HG03108 (cell line): ENCODE data around the gene C1QTNF2.

ENCODE experiments used
- ATAC-seq: cut with Tn5 transposase; IDR thresholded peaks from one replicate; pipeline ENCODE4 v1.9.1; 2021; ENCODE audit warnings: moderate library complexity; ENCODE audit not compliant: unreplicated experiment

Gene C1QTNF2

GRCh38 chr5:160310140-160310539 is 60.3 kb downstream of the C1QTNF2 start:
- no peak for ATAC-seq

GRCh38 chr5:160306696-160307095 is 63.7 kb downstream of the C1QTNF2 start:
- no peak for ATAC-seq

GRCh38 chr5:160305319-160305718 is 65.1 kb downstream of the C1QTNF2 start:
- ATAC-seq: no peak

DNA sequence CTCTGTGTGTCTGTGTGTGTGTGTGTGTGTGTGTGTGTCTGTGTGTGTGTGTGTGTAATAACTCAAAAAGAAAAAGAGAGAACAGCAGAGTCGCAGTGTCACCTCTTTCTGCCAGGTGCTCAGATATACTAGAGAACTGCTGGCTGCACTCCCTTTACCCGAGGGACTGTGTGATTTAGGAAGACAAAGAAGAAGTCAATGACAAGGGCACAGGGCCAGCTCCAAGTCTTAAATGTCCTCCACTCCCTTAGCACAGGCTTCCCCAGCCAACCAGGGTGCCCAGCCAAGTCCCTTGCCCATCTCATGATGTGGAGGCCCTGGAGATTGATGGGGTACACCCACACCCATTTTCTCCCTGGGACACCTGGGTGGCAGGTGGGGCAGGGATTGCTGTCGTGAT is 66.7 kb downstream of the C1QTNF2 start:
- ATAC-seq: no peak

DNA sequence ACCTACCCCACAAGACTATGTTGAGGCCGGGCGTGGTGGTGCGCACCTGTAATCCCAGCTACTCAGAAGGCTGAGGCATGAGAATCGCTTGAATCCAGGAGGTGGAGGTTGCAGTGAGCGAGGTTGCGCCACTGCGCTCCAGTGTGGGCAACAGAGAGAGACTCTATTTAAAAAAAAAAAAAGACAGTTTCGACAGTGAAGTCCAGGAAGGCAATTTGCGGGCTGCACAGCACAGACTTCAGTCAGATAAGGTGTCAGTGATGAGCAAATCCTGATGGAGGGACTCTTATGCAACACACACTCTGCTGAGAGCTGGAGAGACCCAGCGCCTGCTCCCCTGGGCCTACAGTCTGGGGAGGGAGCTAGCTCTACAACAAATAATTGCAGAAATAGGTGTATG is 72.2 kb downstream of the C1QTNF2 start:
- no peak for ATAC-seq

- no peak for ATAC-seq
These were observed 72.7 kb downstream of the C1QTNF2 start for GRCh38 chr5:160297776-160298175.
